Esophagus muscularis mucosa (tissue), 4 donors: ENCODE data around the gene MAML3. TPM values are rescaled to one million over a fixed set of nuclear protein-coding genes. Genes with fewer than 3 reads are reported as not detected.

Source experiments
- DNase-seq: peaks from one replicate; pipeline ENCODE4 v3.0.0-alpha.2; 2017; ENCODE audit errors: extremely low spot score
- H3K27ac ChIP-seq, 4 donors: fragments of 200-600 bp; sonication (generic); replicated peaks in 1 of 4; 1 replicate in 3 of 4; 2 replicates in 1 of 4; pipeline ENCODE4 v1.5.1; 2016 to 2019; ENCODE audit warnings: mild to moderate bottlenecking in 1 of 4
- H3K27me3 ChIP-seq, 4 donors: fragments of 200-600 bp; sonication (generic); one replicate each; pipeline versions ENCODE4 v1.5.1 to v1.6.0; 2016 to 2019
- H3K36me3 ChIP-seq, 4 donors: fragments of 200-600 bp; sonication (generic); one replicate each; pipeline ENCODE4 v1.5.1; 2016 to 2019
- H3K4me1 ChIP-seq, 4 donors: fragments of 200-600 bp; sonication (generic); one replicate each; pipeline ENCODE4 v1.5.1; 2016 to 2019
- H3K4me3 ChIP-seq, 4 donors: fragments of 200-600 bp; sonication (generic); 1 replicate in 2 of 4; 2 replicates in 2 of 4; pipeline ENCODE4 v1.5.1; 2016 to 2019; ENCODE audit warnings: mild to moderate bottlenecking in 4 of 4, moderate library complexity in 1 of 4
- H3K9me3 ChIP-seq, 4 donors: fragments of 200-600 bp; sonication (generic); 1 replicate in 3 of 4; 2 replicates in 1 of 4; pipeline ENCODE4 v1.5.1; 2016 to 2019
- CTCF ChIP-seq, 3 experiments: fragments of 200-600 bp in 2 of 3; fragments of 450-650 bp in 1 of 3; sonication (generic) in 2 of 3; IDR thresholded peaks; one replicate each; pipeline ENCODE4 v1.5.1; 2017 to 2019; ENCODE audit warnings: antibody characterized with exemption in 3 of 3, mild to moderate bottlenecking in 2 of 3, moderate library complexity in 1 of 3
- EP300 ChIP-seq: sonication (generic); formaldehyde crosslinking; IDR thresholded peaks from one replicate; pipeline ENCODE4 v1.6.1; 2017; ENCODE audit warnings: antibody characterized with exemption
- POLR2A ChIP-seq: fragments of 450-650 bp; IDR thresholded peaks from one replicate; pipeline ENCODE4 v1.6.1; 2017; ENCODE audit warnings: antibody characterized with exemption, moderate library complexity, mild to moderate bottlenecking, low read depth
- POLR2AphosphoS5 ChIP-seq, 2 donors: sonication (generic); formaldehyde crosslinking; IDR thresholded peaks; one replicate each; pipeline ENCODE4 v1.6.1; 2017; ENCODE audit warnings: antibody characterized with exemption in 2 of 2
- WGBS: methylation state at CpG from one replicate; pipeline ENCODE4 v1.1.5; 2018; 5-methylcytosine and 5-hydroxymethylcytosine counted together
- intact Hi-C: fragments of 100-400 bp; cut with DNase I; formaldehyde crosslinking; loops from one replicate; pipeline ENCODE4 v1.15.1; 2023
- total RNA-seq, 4 donors: library from RNA; depleted of rRNA; stranded (reverse); fragments of >200 nt; gene quantifications; one replicate each; pipeline versions ENCODE4 v1.1.0 to v1.2.1, GENCODE V29; 2016

Gene MAML3
- total RNA-seq, 4 donors from 2014 or later, result 5.0 to 8.7 (median 7.1) TPM

GRCh38 chr4:139718833-139719232, 435.2 kb downstream of the MAML3 start:
- intact Hi-C loops, result no loop called here

GRCh38 chr4:139718358-139718757, 435.6 kb downstream of the MAML3 start:
- intact Hi-C loops, result no loop called here
- TF ChIP-seq POLR2A (no peak), EP300 (no peak), POLR2AphosphoS5 (IDR thresholded peaks at IDR 0.05) (no peak)

More at GRCh38 chr4:139718833-139719232, 435.2 kb downstream of the MAML3 start:
- peaks cover 2 to 11% (median 8%) of the 10 kb centered on the region in 4 donors for H3K4me1 ChIP-seq
- H3K27me3 ChIP-seq, result no peaks in the 10 kb centered on the region
- peaks cover 0 to 33% (median 24%) of the 10 kb centered on the region in 4 donors for H3K36me3 ChIP-seq
- WGBS, result 95% methylated on average over 10 of the region's 10 CpGs
- no peak for DNase-seq
- H3K27ac ChIP-seq, result no peak overlapping the region
- TF ChIP-seq POLR2A (no peak), POLR2AphosphoS5 (IDR thresholded peaks at IDR 0.05) (no peak), CTCF (IDR thresholded peaks at IDR 0.05) (no peak), EP300 (no peak)
- no peak overlapping the region for H3K4me3 ChIP-seq
- no peaks in the 10 kb centered on the region for H3K9me3 ChIP-seq

GRCh38 chr4:139715746-139716391, 438.1 kb downstream of the MAML3 start:
- peaks cover 0 to 33% (median 22%) of the 10 kb centered on the region in 4 donors for H3K36me3 ChIP-seq
- no peak overlapping the region for H3K4me3 ChIP-seq
- H3K27me3 ChIP-seq, result no peaks in the 10 kb centered on the region
- no peak overlapping the region for H3K27ac ChIP-seq
- H3K9me3 ChIP-seq, result no peaks in the 10 kb centered on the region
- H3K4me1 ChIP-seq, result peaks cover 17 to 37% (median 32%) of the 10 kb centered on the region in 4 donors
- no peak for DNase-seq
- 88% methylated on average over 8 of the region's 9 CpGs for WGBS
- TF ChIP-seq EP300 (no peak), POLR2AphosphoS5 (IDR thresholded peaks at IDR 0.05) (no peak), POLR2A (no peak), CTCF (IDR thresholded peaks at IDR 0.05) (no peak)
- intact Hi-C loops, result no loop called here

More at GRCh38 chr4:139718358-139718757, 435.6 kb downstream of the MAML3 start:
- H3K27ac ChIP-seq, result no peak overlapping the region
- no peak overlapping the region for H3K4me3 ChIP-seq
- no peaks in the 10 kb centered on the region for H3K9me3 ChIP-seq
- 92% methylated on average over 6 of the region's 6 CpGs for WGBS
- H3K36me3 ChIP-seq, result peaks cover 0 to 33% (median 22%) of the 10 kb centered on the region in 4 donors
- peaks cover 3 to 15% (median 13%) of the 10 kb centered on the region in 4 donors for H3K4me1 ChIP-seq
- no peak for DNase-seq
- no peaks in the 10 kb centered on the region for H3K27me3 ChIP-seq

DNA sequence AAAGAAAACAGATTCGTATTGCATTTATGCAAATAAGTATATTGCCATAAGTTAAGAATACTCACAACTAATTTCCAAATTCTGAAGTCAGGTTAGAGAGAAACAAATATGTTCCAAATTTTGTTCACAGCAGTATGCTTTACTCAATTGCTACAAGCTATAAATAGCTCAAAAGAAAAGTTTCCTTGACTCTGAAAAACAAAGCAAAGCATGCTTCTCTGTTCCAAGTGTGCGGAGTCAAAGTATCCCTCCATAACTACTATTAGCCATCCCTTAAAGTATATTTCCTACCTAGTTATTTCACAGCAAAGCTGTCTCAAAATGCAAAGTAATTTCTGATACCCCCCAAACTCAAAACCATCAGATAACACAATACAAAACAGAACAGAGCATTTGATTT, 441.1 kb downstream of the MAML3 start:
- Histone ChIP-seq H3K4me3 (no peak overlapping the region), H3K36me3 (peaks cover 0 to 9% (median 1%) of the 10 kb centered on the region in 4 donors), H3K4me1 (peaks cover 17 to 47% (median 41%) of the 10 kb centered on the region in 4 donors), H3K27me3 (no peaks in the 10 kb centered on the region), H3K27ac (peak overlapping the region; percentile 31 to 51 (median 48)), H3K9me3 (no peaks in the 10 kb centered on the region)
- TF ChIP-seq EP300, result no peak
- no peak for TF ChIP-seq POLR2AphosphoS5 (IDR thresholded peaks at IDR 0.05)
- TF ChIP-seq CTCF (IDR thresholded peaks at IDR 0.05), result no peak
- no peak for TF ChIP-seq POLR2A
- 49% methylated on average over 2 of the region's 2 CpGs for WGBS
- DNase-seq, result no peak
- intact Hi-C loops, result no loop called here

- H3K27ac ChIP-seq, result no peak overlapping the region
- 59% methylated on average over 4 of the region's 4 CpGs for WGBS
- H3K4me1 ChIP-seq, result peaks cover 17 to 47% (median 41%) of the 10 kb centered on the region in 4 donors
- TF ChIP-seq POLR2A (no peak), EP300 (no peak), POLR2AphosphoS5 (IDR thresholded peaks at IDR 0.05) (no peak), CTCF (IDR thresholded peaks at IDR 0.05) (no peak)
- no peaks in the 10 kb centered on the region for H3K27me3 ChIP-seq
- DNase-seq, result no peak
- no peak overlapping the region for H3K4me3 ChIP-seq
- intact Hi-C loops, result no loop called here
- no peaks in the 10 kb centered on the region for H3K9me3 ChIP-seq
- H3K36me3 ChIP-seq, result peaks cover 0 to 4% (median 0%) of the 10 kb centered on the region in 4 donors
Observed at GRCh38 chr4:139711461-139711860, 442.5 kb downstream of the MAML3 start.
